GM19455 (cell line): ENCODE measurements around the gene NF1.
"Not testable (repeated sequence)": the region's sequence is repeated elsewhere in the genome, so short reads cannot be mapped to it uniquely, and the experiment has no call there.

Source experiments
- ATAC-seq: cut with Tn5 transposase; IDR thresholded peaks from one replicate; pipeline ENCODE4 v1.9.1; 2021; ENCODE audit not compliant: unreplicated experiment

NF1 gene

DNA sequence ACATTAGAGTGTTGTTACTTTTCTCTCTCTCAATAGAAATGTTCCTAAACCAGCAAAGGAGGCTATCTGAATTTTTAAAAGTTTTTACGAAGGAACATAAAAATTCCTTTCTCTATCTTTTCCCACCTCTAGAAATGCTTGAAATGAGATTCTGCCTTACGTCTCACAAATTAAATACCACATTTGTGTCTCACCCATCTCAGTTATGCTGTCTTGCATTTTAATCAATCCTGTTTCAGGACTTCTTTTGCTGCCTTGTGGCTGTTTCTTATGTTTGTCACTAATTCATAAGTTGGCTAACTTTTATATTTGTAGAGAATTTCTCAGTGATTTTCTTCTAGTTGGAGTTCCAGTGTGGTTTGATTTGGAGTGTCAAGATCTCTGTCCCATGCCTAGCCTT, 198.8 kb downstream of the NF1 start:
- ATAC-seq, result no peak

DNA sequence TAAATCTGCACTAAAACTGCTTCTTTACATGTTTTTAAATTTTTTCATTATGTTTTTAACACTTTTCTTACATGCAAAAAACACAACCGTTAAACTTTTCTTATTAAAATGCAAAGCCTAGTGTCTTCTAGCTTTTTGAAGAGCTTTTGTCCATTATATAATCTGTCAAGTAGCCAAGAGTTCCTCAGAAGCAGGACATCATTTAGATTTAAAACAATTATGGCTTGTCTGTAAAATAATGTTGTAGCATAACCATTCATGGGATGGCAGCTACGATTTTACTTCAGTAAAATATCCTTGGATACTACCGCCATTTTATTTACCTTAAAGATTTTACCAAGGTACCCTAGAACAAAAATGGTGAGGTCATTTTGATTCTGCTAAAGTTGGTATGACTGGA, 199.5 kb downstream of the NF1 start:
- ATAC-seq, result no peak

DNA sequence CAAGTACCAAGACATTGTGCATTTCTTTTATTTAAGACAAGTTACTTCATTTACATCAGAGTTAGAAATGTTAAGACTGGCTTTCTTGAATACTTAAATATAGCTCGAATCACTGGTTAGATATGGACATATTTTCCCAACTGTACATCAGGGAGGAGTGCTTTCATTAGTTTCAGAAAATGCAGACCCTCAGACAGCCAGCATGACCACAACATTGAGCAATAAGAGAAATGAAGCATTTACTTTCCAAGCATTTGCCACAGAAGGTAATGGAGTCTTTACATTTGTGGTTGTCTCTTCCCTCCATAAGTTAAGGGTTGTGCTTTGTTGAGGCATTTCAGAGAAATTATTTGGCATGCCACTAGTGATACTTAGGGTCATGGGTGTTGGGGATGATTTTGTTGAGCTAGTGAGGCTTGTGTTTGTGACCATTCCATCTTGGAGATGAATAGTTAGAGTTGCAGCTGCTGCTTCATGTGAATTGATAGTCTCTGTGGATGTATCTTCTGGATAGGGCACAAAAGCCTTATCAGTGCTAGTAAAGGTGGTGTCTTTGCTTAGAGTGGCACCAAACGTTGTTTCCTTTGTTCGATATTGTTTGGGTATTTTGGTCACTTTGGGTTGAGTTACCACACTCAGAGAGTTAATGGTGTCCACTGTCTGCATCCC, 200.2 kb downstream of the NF1 start:
- no peak for ATAC-seq

DNA sequence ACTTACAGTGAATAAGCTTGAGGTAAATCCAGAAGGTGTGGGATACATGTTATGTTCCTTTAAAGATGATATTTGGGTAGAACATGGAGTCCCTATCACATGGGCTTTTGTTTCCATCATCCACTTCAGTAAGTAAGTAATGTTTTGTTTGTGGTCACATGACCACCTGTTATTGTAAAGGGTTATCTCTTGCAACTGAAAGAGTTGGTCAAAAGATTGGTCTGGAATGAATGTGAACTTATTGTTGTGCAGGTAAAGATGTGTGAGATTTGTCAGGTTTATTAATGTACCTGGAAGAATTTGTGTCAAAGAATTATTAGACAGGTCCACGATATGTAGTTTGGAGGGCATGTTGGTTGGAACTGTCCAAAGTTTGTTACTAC, 200.7 kb downstream of the NF1 start:
- ATAC-seq, result no peak

DNA sequence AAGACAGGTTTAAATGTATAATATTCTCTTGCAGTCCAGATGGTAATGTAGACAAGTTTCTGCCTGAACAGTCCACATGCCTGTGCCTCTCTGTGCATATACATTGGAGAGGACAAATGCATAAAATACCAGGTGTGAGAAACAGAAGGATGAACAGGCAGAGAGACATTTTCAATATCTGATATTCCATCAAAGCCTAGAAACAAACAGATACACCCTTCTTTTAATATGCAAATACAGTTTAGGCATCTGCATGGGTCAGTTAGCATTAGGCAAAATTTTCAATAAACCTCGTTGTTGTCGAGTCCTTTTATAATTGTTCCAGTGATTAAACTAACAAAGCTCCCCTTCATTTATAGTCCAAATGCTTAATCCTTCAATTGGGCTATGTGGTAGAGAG, 201.4 kb downstream of the NF1 start:
- no peak for ATAC-seq

DNA sequence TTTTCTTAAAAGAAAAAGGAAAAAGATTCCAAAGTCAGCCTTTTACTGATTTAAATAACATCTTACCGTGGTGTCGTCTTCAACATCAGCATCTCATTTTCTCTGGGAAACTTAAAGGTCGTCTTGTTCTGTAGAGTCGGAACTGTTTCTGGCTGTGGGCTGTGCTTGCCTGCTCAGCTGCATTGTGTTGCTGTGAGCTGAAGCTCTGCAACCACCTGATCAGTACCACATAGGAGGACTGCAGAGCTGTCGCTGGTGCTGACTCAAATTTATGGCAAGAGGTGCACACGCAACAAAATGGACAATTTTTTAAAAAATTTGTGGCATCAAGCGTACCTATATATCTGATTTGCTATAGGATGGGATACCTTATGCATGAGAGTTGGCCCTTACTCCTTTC, 202.3 kb downstream of the NF1 start, which contains the start of gene OMG:
TSS of gene OMG (minus strand) at position 150 of the 400 bp plus-strand sequence. CDS start 908 bp downstream, outside the sequence.
- no peak for ATAC-seq

GRCh38 chr17:31299624-31300023, 204.8 kb downstream of the NF1 start:
- no peak for ATAC-seq

- no peak for ATAC-seq
Observed at GRCh38 chr17:31307640-31308039, 212.9 kb downstream of the NF1 start.

DNA sequence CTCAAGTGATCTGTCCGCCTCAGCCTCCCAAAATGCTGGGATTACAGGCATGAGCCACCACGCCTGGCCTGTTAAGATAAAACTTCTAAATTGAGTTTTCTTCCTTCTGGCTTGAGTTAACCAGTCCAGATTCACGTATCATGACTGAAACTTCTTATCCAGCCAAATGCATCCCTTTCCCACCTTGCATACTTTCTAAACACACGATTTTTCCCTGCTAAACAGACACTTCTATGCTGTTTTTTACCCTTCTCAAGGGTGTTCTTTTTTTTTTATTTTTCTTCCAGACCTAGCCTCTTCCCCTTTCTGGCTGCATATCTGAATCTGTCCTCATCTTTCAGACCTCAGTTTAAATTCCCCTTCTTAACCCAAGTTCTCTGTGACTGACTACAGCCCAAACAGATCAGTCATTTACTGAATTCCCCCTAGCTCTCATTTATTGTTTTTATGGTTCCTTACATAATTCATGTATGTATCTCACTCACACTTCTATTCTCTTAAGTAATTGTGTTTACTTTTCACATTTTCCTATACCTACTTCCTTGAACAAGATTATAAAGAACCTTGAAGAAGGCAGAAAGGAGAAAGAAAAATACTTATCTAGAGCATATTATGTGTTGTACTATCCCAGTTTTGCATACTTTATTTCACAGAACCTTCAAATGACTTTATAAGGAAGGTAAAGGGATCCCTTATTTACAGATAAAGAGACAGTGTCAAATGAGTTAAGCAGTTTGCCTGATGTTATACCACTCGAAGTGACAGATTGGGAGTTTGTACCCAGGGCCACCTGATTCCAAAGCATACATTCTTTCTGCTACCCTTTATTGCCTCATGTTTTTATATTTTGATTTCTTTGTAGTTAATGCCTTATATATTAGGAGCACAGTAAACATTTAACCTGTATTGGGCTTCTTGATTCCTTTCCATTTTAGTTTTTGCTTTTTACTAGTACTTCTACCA, 213.9 kb downstream of the NF1 start:
- ATAC-seq, result no peak

- ATAC-seq, result no peak
Observed at GRCh38 chr17:31309556-31309955, 214.8 kb downstream of the NF1 start.

DNA sequence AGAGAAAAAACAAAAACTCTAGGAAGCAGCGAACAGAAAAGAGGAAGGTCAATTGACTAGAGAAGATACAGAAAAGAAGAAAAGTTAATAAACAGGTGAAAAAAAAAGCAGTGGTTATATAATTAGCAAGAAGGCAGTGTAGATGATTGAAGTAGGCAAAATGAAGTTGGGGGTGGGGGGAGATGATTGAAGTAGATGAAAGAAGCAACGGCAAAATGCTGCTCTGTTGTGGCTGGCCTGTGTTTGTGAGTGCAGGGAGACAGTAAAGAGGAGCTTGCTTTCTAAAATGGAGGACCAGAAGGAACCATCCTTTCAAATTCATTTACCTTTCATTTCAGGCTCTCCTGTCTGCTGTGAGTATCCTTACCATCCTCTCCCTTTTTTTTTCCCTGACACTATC, 215.5 kb downstream of the NF1 start:
- no peak for ATAC-seq

GRCh38 chr17:31310886-31311285, 216.1 kb downstream of the NF1 start:
- ATAC-seq, result no peak

DNA sequence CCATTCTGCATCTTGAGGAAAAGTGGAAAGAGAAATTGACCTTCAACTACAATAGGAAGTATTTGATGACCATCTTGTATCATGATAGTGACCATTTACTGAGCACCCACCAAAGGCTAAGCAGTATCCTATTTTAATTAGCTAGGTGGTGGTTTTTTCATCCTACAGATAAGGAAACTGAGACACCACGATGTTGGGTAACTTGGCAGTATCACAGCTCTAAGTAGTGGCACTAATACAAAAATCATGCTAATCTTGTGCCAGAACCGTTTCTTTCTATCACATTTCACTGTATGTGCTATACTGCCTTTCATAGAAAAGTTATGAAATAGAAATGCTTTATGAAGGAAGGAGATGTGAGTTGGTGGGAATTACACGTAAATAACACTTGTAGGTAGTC, 216.7 kb downstream of the NF1 start:
- no peak for ATAC-seq

DNA sequence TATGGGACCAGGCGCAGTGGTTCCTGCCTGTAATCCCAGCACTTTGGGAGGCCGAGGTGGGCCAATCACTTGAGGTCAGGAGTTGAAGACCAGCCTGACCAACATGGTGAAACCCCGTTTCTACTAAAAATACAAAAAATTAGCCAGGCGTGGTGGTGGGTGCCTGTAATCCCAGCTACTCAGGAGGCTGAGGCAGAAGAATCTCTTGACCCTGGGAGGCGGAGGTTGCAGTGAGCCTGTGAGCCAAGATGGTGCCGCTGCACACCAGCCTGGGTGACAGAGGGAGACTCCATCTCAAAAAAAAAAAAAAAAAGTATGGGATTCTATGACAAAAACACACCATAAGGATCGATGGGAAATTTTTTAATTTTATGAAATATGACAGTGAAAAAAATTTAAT, 217.4 kb downstream of the NF1 start:
- not testable (repeated sequence) for ATAC-seq

GRCh38 chr17:31313982-31314781, 219.4 kb downstream of the NF1 start, which contains the start of gene EVI2B:
EVI2B (minus strand) TSS chr17:31314054; CDS start chr17:31305609, 8,445 bp downstream.
- ATAC-seq, result no peak

DNA sequence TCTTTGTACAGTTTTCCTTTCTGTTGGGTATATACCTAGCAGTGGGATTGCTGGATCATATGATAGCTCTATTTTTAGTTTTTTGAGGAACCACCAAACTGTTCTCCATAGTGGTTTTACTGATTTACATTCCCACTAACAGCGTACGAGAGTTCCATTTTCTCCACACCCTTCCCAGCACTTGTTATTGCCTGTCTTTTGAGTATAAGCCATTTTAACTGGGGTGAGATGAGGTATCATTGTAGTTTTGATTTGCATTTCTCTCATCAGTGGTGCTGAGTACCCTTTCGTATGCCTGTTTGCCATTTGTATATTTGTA, 220.0 kb downstream of the NF1 start:
- no peak for ATAC-seq

DNA sequence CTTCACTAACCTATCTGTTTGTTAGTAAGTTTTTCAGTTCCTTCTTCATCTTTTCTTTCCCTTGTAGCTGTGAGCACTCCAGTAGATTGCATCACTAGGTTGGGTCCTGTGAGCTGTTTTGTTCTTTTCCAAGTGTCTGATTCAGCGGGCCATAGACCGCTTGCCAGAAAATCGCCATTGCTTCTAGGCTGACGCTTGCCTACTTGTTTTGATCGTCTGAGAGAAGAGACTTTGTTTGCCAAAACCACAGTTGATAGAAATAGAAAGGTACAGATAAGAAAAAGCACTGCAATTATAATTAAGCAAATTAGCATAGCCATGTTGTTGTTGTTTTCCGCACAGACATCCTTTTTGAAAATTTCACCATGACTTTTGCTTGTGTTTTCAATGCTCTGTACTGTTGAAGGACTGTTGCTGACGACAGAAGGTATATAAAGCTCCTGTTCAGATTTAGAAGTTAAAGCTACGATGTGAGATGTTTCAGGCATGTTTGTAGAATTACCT, 223.6 kb downstream of the NF1 start:
- ATAC-seq, result peak; percentile 38

DNA sequence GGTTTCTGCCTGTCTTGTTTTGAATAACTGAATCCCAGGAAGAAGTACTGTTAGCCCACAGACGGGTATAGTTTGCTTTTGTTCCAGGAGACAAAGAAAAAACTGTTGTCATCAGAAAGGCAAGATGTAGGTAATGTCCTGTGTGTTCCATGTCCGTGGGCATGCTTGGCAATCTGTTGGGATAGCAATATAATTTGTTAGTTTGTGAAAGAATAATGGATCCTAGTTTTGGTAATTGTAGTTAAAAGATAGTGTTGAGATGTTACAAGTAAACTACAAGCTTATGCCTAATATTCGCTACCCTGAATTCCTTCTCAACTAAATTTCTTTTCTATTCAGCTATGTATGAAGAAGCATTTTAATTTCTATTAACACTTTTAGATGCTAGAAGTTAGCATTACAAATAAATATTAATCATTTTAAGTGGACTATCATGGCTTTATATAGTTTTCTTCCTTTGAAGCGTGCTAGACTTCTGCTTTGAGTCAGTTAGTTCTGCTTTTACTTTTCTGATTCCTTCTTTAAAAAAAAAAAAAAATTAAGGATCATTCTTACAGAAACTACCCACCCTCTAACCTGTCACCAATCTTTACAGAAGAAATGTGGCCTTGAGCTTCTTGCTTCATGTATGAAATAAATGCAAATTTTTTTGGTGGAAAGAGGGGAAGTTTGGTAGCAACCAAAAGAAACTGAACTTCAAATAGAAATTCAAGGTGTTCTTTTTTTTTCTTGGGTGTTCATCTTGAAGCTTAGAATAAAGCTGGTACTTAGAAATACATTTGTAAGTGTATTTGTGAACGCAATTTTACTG, 224.3 kb downstream of the NF1 start:
- ATAC-seq, result no peak

DNA sequence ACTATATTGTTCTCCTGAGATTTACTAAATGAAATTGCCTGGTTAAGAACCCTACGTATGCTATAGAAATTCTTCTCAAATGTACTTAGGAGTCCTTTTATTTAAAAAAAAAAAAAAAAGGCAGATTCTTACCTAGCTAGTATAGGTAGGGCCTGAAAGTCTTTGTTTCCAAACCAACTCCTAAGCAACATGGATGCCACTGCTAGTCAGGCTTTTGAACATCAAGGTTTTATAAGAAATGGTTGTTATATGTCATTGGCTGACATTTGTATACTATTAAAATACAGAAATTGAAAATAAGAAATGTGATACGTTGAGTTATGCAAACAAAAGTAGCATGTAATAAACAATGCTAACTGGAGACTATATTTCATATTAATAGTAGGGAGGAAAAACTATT, 225.5 kb downstream of the NF1 start:
- ATAC-seq, result no peak

DNA sequence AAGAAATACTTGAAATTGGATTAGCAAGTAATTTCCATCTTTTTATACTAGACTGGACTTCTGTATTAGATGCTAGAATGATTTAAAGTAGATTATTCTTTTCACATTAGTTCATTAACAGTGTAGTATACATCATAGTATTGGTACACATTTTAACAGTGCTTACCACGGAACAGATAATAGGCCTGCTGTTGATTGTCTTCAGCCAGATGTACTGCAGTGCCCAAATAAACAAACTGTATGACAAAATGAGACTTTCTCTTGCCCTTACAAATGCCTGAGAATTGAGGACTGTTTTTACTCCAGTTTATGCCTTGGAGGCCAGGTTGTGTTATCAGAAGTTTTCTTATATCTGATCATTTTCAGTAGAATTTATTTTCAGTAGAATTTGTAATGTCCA, 226.0 kb downstream of the NF1 start:
- no peak for ATAC-seq
